IPS-15b (cell line): ENCODE measurements around the gene TGFBR2.

ENCODE experiments used
- H3K27me3 ChIP-seq: one replicate; pipeline ENCODE4 v1.6.1; 2013; ENCODE audit warnings: low read length; ENCODE audit not compliant: control insufficient read depth, insufficient read depth
- H3K36me3 ChIP-seq: one replicate; pipeline ENCODE4 v1.6.1; 2013; ENCODE audit warnings: low read length; ENCODE audit not compliant: control insufficient read depth, insufficient read depth
- H3K4me1 ChIP-seq: one replicate; pipeline ENCODE4 v1.6.1; 2013; ENCODE audit warnings: mild to moderate bottlenecking, low read length; ENCODE audit not compliant: control insufficient read depth, insufficient read depth
- H3K4me3 ChIP-seq: one replicate; pipeline ENCODE4 v1.5.1; 2013; ENCODE audit warnings: low read depth, low read length
- H3K9ac ChIP-seq: one replicate; pipeline ENCODE4 v1.6.1; 2013; ENCODE audit warnings: low read depth, mild to moderate bottlenecking, low read length
- H3K9me3 ChIP-seq: one replicate; pipeline ENCODE4 v1.6.1; 2013; ENCODE audit warnings: mild to moderate bottlenecking, low read length; ENCODE audit not compliant: control insufficient read depth, insufficient read depth

Gene TGFBR2

DNA sequence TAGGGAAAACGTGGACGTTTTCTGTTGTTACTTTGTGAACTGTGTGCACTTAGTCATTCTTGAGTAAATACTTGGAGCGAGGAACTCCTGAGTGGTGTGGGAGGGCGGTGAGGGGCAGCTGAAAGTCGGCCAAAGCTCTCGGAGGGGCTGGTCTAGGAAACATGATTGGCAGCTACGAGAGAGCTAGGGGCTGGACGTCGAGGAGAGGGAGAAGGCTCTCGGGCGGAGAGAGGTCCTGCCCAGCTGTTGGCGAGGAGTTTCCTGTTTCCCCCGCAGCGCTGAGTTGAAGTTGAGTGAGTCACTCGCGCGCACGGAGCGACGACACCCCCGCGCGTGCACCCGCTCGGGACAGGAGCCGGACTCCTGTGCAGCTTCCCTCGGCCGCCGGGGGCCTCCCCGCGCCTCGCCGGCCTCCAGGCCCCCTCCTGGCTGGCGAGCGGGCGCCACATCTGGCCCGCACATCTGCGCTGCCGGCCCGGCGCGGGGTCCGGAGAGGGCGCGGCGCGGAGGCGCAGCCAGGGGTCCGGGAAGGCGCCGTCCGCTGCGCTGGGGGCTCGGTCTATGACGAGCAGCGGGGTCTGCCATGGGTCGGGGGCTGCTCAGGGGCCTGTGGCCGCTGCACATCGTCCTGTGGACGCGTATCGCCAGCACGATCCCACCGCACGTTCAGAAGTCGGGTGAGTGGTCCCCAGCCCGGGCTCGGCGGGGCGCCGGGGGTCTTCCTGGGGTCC is at the start of gene TGFBR2:
TSS of gene TGFBR2 (plus strand) at position 301 of the 731 bp plus-strand sequence. CDS start at position 584, 283 bp downstream.
- Histone ChIP-seq H3K9ac (peak within 1 kb of the TSS; percentile 61), H3K9me3 (no peaks in the 10 kb centered on the region), H3K27me3 (peaks cover 16% of the 10 kb centered on the region), H3K36me3 (no peaks in the 10 kb centered on the region), H3K4me3 (peak within 1 kb of the TSS; percentile 76), H3K4me1 (peaks cover 8% of the 10 kb centered on the region)

DNA sequence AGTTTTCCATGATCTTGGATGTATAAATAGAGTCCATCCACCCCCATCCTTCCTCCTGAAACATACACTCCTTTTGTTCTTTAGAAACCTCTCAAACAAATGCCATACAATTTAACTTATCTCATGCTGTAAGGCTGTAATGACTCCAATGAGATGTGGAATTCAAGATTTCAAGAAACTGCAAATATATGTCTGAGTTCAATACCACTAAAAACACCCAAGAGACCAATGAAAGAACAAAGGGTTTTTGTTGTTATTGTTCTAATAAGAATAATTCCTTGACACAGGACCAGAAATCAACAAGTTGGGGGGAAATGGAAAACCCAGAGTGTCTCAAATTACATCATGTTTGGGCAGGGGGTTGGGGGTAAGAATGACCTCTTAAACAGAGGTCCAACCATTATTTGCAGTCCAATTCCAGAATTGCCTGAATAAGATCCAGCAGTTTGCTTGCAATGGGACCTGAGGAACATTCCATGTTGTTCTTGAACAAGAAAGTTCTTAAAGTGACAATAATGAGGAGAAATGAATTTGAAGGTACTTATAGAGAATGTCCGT is 48.6 kb upstream of the TGFBR2 start:
- H3K27me3 ChIP-seq: no peaks in the 10 kb centered on the region
- no peaks in the 10 kb centered on the region for H3K36me3 ChIP-seq
- H3K9me3 ChIP-seq: no peaks in the 10 kb centered on the region
- no peak overlapping the region for H3K4me3 ChIP-seq
- peaks cover 2% of the 10 kb centered on the region for H3K4me1 ChIP-seq
- H3K9ac ChIP-seq: no peak overlapping the region

DNA sequence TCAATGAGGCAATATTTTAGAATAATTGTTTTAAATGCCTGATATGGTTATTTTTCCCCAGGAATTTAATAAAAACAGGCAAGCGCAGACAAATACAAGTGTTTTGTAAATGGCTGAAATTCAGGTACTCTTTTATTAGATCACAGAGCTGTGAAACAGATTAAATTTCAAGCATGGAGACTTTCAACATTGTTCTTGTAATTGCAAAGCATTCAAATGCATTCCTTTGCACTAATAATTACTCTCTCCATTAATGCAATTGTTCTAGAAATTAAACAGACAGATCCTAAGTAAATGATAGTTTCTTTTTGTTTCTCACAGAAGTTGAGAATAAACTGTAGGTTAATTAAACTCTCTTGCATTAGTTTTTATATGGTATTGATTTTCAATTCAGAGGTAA is 42.4 kb upstream of the TGFBR2 start:
- Histone ChIP-seq H3K9ac (no peak overlapping the region), H3K4me1 (no peaks in the 10 kb centered on the region), H3K36me3 (no peaks in the 10 kb centered on the region), H3K9me3 (no peaks in the 10 kb centered on the region), H3K27me3 (no peaks in the 10 kb centered on the region), H3K4me3 (no peak overlapping the region)

DNA sequence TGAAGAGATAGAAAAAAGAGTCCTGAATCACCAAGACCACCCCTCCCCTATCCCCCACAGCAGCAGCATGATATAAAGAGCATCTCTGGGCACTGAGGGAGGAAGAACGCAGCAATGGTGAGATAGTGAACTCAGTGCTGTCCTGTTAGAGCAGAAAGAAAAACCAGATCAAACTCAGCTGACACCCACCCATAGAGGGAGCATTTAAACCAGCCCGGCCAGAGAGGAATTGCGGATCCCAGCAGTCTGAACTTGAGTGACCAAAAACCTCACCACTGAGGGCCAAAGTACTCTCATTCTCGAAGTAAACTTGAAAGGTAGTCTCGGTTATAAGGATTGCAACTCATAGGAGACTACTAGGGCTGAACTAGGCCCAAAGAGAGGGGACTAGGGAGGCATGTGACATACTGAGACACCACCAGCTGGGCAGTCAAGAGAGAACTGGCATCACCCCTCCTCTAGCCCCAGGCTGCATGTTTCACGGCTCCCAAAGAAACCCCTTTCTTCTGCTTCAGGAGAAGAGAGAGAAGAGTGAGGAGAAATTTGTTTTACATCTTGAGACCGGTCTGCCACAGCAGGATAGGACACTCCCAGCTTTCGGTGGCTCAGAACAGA is 39.2 kb upstream of the TGFBR2 start:
- no peaks in the 10 kb centered on the region for H3K27me3 ChIP-seq
- no peak overlapping the region for H3K9ac ChIP-seq
- no peaks in the 10 kb centered on the region for H3K9me3 ChIP-seq
- H3K4me1 ChIP-seq: no peaks in the 10 kb centered on the region
- no peaks in the 10 kb centered on the region for H3K36me3 ChIP-seq
- no peak overlapping the region for H3K4me3 ChIP-seq

DNA sequence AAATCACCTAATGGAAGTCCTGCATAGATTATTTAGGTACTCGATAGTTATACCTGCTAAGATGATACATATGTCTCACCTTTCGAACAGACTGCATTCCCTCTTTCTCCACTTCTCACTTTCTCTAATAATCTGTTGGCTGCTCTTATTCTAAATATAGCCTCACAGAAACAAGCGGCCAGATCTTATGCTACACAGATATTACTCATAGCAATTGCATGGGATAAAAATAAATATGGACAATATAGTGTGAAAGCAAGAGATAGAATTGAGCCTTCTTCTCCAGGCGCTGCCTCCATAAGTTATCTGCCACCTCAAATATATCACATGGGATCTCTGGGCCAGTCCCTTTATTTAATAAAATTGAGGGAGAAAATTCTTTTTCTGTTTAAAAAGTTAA is 29.5 kb upstream of the TGFBR2 start:
- Histone ChIP-seq H3K4me3 (no peak overlapping the region), H3K27me3 (no peaks in the 10 kb centered on the region), H3K9ac (no peak overlapping the region), H3K9me3 (no peaks in the 10 kb centered on the region), H3K4me1 (peaks cover 4% of the 10 kb centered on the region), H3K36me3 (no peaks in the 10 kb centered on the region)

DNA sequence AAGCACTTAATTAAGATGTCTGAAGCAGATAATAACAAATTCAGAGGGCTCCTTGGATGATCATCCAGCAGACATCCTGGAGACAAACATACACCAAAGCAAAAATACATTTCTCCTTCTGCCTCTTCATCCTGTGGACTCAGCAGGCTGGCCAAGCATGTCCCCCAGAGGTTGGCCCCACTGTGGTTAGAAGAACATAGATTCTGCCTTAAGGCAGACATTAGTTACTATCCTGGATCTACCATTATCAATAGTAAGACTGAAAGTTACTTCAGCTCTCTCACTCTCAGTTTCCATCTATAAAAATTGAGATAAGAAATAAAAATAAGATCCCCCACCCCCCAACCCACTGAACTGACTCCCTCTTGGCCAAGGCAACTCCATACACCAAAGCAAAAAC is 28.6 kb upstream of the TGFBR2 start:
- Histone ChIP-seq H3K4me1 (peaks cover 4% of the 10 kb centered on the region), H3K36me3 (no peaks in the 10 kb centered on the region), H3K27me3 (no peaks in the 10 kb centered on the region), H3K4me3 (no peak overlapping the region), H3K9ac (no peak overlapping the region), H3K9me3 (no peaks in the 10 kb centered on the region)

DNA sequence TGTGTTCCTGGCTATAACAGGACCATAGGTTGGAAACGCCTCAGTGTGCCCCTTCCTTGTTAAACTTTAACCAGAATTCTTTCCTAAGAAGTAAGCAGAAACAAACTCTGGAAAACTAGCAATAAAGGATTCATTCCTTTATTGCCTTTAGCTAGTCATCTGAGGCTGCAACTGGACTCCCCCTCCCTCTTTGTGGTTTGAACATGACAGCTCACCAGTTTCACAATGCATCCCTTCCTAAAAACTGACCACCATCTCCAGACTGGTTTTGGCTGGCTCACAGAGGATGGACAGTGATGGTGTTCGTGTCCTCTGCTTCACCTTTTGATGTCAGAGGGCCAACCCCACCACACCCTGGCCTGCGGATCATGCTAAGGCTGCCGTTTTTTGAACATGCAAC is 27.9 kb upstream of the TGFBR2 start:
- H3K4me1 ChIP-seq: peaks cover 4% of the 10 kb centered on the region
- no peak overlapping the region for H3K9ac ChIP-seq
- no peaks in the 10 kb centered on the region for H3K36me3 ChIP-seq
- no peak overlapping the region for H3K4me3 ChIP-seq
- H3K27me3 ChIP-seq: no peaks in the 10 kb centered on the region
- H3K9me3 ChIP-seq: no peaks in the 10 kb centered on the region

DNA sequence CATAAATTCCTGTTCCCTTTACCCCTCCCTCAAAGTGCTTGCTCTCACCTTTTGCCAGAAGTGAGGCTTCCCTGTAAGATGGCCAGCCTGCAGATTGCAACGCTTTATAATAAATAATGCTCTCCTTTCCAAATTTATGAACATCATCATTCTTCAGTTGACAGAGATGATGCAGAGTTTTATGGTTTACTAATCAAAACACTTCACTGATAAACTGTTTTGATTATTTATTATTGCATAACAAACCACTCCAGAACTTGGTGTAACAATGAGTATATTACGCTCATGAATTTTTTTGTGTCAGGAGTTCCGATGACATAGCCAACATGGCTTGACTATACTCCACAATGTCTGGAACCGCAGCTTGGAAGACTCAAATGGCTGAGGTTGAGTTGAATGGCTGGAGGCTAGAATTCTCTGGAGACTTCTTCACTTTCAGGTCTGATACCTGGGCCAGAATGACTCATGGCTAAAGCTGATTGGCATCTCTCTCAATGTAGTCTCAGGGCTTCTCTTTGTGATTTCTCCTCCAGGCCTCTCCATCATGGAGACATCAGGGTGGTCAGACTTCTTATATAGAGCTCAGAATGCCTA is 27.3 kb upstream of the TGFBR2 start:
- Histone ChIP-seq H3K27me3 (no peaks in the 10 kb centered on the region), H3K9ac (no peak overlapping the region), H3K36me3 (no peaks in the 10 kb centered on the region), H3K4me3 (no peak overlapping the region), H3K4me1 (peaks cover 4% of the 10 kb centered on the region), H3K9me3 (no peaks in the 10 kb centered on the region)

DNA sequence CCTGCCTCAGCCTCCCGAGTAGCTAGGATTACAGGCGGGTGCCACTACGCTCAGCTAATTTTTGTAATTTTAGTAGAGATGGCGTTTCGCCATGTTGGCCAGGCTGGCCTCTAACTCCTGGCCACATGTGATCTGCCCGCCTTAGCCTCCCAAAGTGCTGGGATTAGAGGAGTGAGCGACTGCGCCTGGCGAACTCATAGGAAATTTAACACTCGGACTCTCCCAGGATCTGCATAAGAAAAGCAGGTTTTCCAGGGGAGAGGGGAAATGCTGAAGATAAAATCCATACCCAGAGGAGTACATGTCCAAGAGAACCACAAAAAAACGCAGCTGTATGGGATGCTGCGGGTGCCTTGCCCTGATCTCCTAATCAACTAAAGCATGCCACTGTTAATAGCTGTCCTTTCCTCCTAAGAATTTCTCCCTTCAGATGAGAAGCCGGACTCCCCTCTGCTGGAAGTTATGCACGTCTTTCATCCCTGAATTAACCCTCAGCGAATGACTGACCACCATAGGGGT is 25.3 kb upstream of the TGFBR2 start:
- Histone ChIP-seq H3K27me3 (no peaks in the 10 kb centered on the region), H3K9ac (no peak overlapping the region), H3K4me1 (peaks cover 4% of the 10 kb centered on the region), H3K9me3 (no peaks in the 10 kb centered on the region), H3K36me3 (no peaks in the 10 kb centered on the region), H3K4me3 (no peak overlapping the region)

DNA sequence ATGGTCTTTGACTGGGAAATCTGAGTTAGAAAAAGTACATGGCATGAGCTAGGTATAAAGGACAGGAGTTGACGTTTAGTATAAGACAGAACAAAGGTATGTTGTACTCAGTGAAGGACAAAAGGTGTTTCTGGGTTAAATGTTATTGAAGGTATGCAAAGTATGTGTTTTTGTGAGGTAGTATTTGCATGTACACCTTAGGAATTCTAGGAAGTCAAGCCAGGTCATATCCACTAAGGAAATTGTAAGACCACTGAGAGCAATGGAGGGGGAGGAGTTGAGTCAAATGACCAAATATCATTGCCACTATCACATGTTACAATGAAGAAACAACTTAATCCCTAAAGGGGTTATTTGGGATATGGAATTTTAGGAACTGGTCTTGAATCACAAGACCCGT is 24.4 kb upstream of the TGFBR2 start:
- no peak overlapping the region for H3K4me3 ChIP-seq
- H3K36me3 ChIP-seq: no peaks in the 10 kb centered on the region
- H3K9ac ChIP-seq: no peak overlapping the region
- H3K9me3 ChIP-seq: no peaks in the 10 kb centered on the region
- no peaks in the 10 kb centered on the region for H3K27me3 ChIP-seq
- H3K4me1 ChIP-seq: peaks cover 4% of the 10 kb centered on the region

DNA sequence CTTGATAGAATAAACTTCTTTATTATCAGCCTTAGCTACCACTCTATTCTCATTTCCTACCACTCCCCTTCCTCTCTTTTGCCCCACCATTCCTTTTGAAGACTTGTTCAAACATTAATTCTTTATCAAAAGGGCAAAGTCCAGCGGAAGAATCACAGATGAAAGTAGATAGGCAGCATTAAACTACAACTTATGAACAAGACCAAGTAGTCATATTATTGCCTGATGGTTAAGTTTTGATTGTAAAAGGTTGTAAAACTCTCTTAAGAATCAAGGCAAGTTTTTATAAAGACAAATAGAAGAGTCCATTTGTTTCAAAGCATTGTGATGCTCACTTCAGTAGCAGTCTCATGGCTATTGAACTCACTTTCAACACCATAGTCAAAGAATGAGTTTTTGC is 22.4 kb upstream of the TGFBR2 start:
- H3K36me3 ChIP-seq: no peaks in the 10 kb centered on the region
- no peak overlapping the region for H3K9ac ChIP-seq
- H3K4me3 ChIP-seq: no peak overlapping the region

More for the DNA sequence above, 22.4 kb upstream of the TGFBR2 start:
- no peaks in the 10 kb centered on the region for H3K27me3 ChIP-seq
- H3K9me3 ChIP-seq: no peaks in the 10 kb centered on the region
- H3K4me1 ChIP-seq: peaks cover 4% of the 10 kb centered on the region
